Trophoblast cell (in vitro differentiated cells and primary cell): Measurements from ENCODE around the gene METAP2.

Experiments
- DNase-seq, 2 donors: peaks; one replicate each; pipeline ENCODE4 v3.0.0-alpha.2; 2016
- H2AFZ ChIP-seq: 2 replicates; pipeline ENCODE4 v1.6.1; 2013; ENCODE audit warnings: low read length, moderate library complexity, mild to moderate bottlenecking; ENCODE audit not compliant: insufficient read depth, poor library complexity
- H2AK5ac ChIP-seq: 2 replicates; pipeline ENCODE4 v1.6.1; 2013; ENCODE audit warnings: mild to moderate bottlenecking, low read length
- H2BK120ac ChIP-seq: 2 replicates; pipeline ENCODE4 v1.6.1; 2013; ENCODE audit warnings: low read length, mild to moderate bottlenecking, moderate library complexity; ENCODE audit not compliant: insufficient read depth, poor library complexity
- H2BK12ac ChIP-seq: 2 replicates; pipeline ENCODE4 v1.6.1; 2013; ENCODE audit warnings: mild to moderate bottlenecking, low read length, moderate library complexity
- H2BK5ac ChIP-seq: 2 replicates; pipeline ENCODE4 v1.6.1; 2013; ENCODE audit warnings: low read length, low read depth, moderate library complexity, mild to moderate bottlenecking; ENCODE audit not compliant: poor library complexity
- H3K14ac ChIP-seq: 2 replicates; pipeline ENCODE4 v1.6.1; 2013; ENCODE audit warnings: mild to moderate bottlenecking, low read length
- H3K18ac ChIP-seq: 2 replicates; pipeline ENCODE4 v1.6.1; 2013; ENCODE audit warnings: mild to moderate bottlenecking, low read length
- H3K23ac ChIP-seq: 2 replicates; pipeline ENCODE4 v1.6.1; 2013; ENCODE audit warnings: low read length
- H3K27ac ChIP-seq: 2 replicates; pipeline ENCODE4 v1.5.1; 2013; ENCODE audit warnings: low read depth, mild to moderate bottlenecking, inconsistent platforms, low read length, moderate library complexity
- H3K27me3 ChIP-seq: 2 replicates; pipeline ENCODE4 v1.6.1; 2013; ENCODE audit warnings: inconsistent platforms, mild to moderate bottlenecking, low read length, moderate library complexity; ENCODE audit not compliant: insufficient read depth
- H3K36me3 ChIP-seq, 2 experiments: 1 replicate in 1 of 2; 2 replicates in 1 of 2; pipeline ENCODE4 v1.6.1; 2013; ENCODE audit warnings: low read length in 2 of 2, mild to moderate bottlenecking in 2 of 2, moderate library complexity in 1 of 2; ENCODE audit not compliant: insufficient read depth in 2 of 2, control insufficient read depth in 1 of 2
- H3K4ac ChIP-seq: 2 replicates; pipeline ENCODE4 v1.6.1; 2013; ENCODE audit warnings: low read depth, mild to moderate bottlenecking, low read length, moderate library complexity
- H3K4me1 ChIP-seq, 2 experiments: 1 replicate in 1 of 2; 2 replicates in 1 of 2; pipeline ENCODE4 v1.6.1; 2013; ENCODE audit warnings: low read length in 2 of 2, mild to moderate bottlenecking in 2 of 2, moderate library complexity in 1 of 2; ENCODE audit not compliant: insufficient read depth in 2 of 2, control insufficient read depth in 1 of 2
- H3K4me2 ChIP-seq: 2 replicates; pipeline ENCODE4 v1.6.1; 2013; ENCODE audit warnings: inconsistent platforms, mild to moderate bottlenecking, low read length, moderate library complexity
- H3K4me3 ChIP-seq: 2 replicates; pipeline ENCODE4 v1.5.1; 2013; ENCODE audit warnings: mild to moderate bottlenecking, low read depth, low read length, inconsistent platforms
- H3K79me1 ChIP-seq: one replicate; pipeline ENCODE4 v1.6.1; 2013; ENCODE audit warnings: low read length
- H3K79me2 ChIP-seq: 2 replicates; pipeline ENCODE4 v1.6.1; 2013; ENCODE audit warnings: low read length, mild to moderate bottlenecking; ENCODE audit not compliant: control insufficient read depth, insufficient read depth, poor library complexity
- H3K9ac ChIP-seq: 2 replicates; pipeline ENCODE4 v1.6.1; 2013; ENCODE audit warnings: mild to moderate bottlenecking, low read length
- H3K9me3 ChIP-seq: 2 replicates; pipeline ENCODE4 v1.6.1; 2013; ENCODE audit warnings: low read depth, mild to moderate bottlenecking, control low read depth, inconsistent platforms, low read length; ENCODE audit not compliant: insufficient read depth
- H4K12ac ChIP-seq: 2 replicates; pipeline ENCODE4 v1.6.1; 2013; ENCODE audit warnings: low read depth, mild to moderate bottlenecking, low read length, moderate library complexity
- H4K8ac ChIP-seq: 2 replicates; pipeline ENCODE4 v1.6.1; 2013; ENCODE audit warnings: low read depth, mild to moderate bottlenecking, low read length, moderate library complexity
- H4K91ac ChIP-seq: one replicate; pipeline ENCODE4 v1.6.1; 2013; ENCODE audit warnings: low read depth, mild to moderate bottlenecking, low read length, moderate library complexity
- WGBS: extraction: QIAGEN DNeasy Blood & Tissue Kit; methylation state at CpG from one replicate; pipeline ENCODE4 v1.1.7; 2013; ENCODE audit warnings: missing lambda C conversion rate; ENCODE audit not compliant: insufficient read length, insufficient coverage; ENCODE audit errors: extremely low coverage; 5-methylcytosine and 5-hydroxymethylcytosine counted together

METAP2 gene

GRCh38 chr12:95494888-95495287 lies 20.9 kb downstream of the METAP2 start:
- H3K27me3 ChIP-seq = no peaks in the 10 kb centered on the region
- no CpG with 5 or more reads among the region's 2 CpGs for WGBS
- H3K4me2 ChIP-seq = no peak overlapping the region
- H3K4me1 ChIP-seq = no peaks in the 10 kb centered on the region
- DNase-seq = no peak
- H3K27ac ChIP-seq = no peak overlapping the region
- no peak overlapping the region for H4K91ac ChIP-seq
- no peak overlapping the region for H3K9ac ChIP-seq
- H3K4me3 ChIP-seq = no peak overlapping the region
- H3K23ac ChIP-seq = no peak overlapping the region
- no peak overlapping the region for H3K14ac ChIP-seq
- H3K36me3 ChIP-seq = peaks cover 14 to 15% of the 10 kb centered on the region in 2 experiments
- no peak overlapping the region for H3K4ac ChIP-seq
- no peak overlapping the region for H4K8ac ChIP-seq
- H2BK5ac ChIP-seq = no peak overlapping the region
- H2AFZ ChIP-seq = no peak overlapping the region
- H3K18ac ChIP-seq = no peak overlapping the region
- no peak overlapping the region for H2BK12ac ChIP-seq
- H3K79me1 ChIP-seq = no peaks in the 10 kb centered on the region
- no peak overlapping the region for H2AK5ac ChIP-seq
- no peak overlapping the region for H4K12ac ChIP-seq
- H3K79me2 ChIP-seq = no peaks in the 10 kb centered on the region
- H3K9me3 ChIP-seq = no peaks in the 10 kb centered on the region
- H2BK120ac ChIP-seq = no peak overlapping the region

- no peak overlapping the region for H4K91ac ChIP-seq
- H3K4me3 ChIP-seq = no peak overlapping the region
- no peaks in the 10 kb centered on the region for H3K9me3 ChIP-seq
- no peak overlapping the region for H3K27ac ChIP-seq
- no peak overlapping the region for H3K4ac ChIP-seq
- H3K36me3 ChIP-seq = peaks cover 14 to 15% of the 10 kb centered on the region in 2 experiments
- H3K4me2 ChIP-seq = no peak overlapping the region
- no peak overlapping the region for H2BK12ac ChIP-seq
- H4K12ac ChIP-seq = no peak overlapping the region
- H3K79me1 ChIP-seq = no peaks in the 10 kb centered on the region
- H3K4me1 ChIP-seq = no peaks in the 10 kb centered on the region
- no peak for DNase-seq
- H2BK5ac ChIP-seq = no peak overlapping the region
- no peak overlapping the region for H3K23ac ChIP-seq
- no peak overlapping the region for H2BK120ac ChIP-seq
- WGBS = no CpG with 5 or more reads among the region's 1 CpG
- H3K79me2 ChIP-seq = no peaks in the 10 kb centered on the region
- H2AFZ ChIP-seq = no peak overlapping the region
- H4K8ac ChIP-seq = no peak overlapping the region
- no peak overlapping the region for H3K14ac ChIP-seq
- no peak overlapping the region for H3K18ac ChIP-seq
- no peak overlapping the region for H2AK5ac ChIP-seq
- H3K9ac ChIP-seq = no peak overlapping the region
- no peaks in the 10 kb centered on the region for H3K27me3 ChIP-seq
Measured at GRCh38 chr12:95495433-95495832, 21.5 kb downstream of the METAP2 start.

- Histone ChIP-seq H3K18ac (no peak overlapping the region), H3K79me1 (no peaks in the 10 kb centered on the region), H3K4me3 (no peak overlapping the region), H4K12ac (no peak overlapping the region), H2AK5ac (no peak overlapping the region), H3K4me2 (no peak overlapping the region), H3K9me3 (no peaks in the 10 kb centered on the region), H2BK120ac (no peak overlapping the region), H2AFZ (no peak overlapping the region), H3K4me1 (no peaks in the 10 kb centered on the region), H3K23ac (no peak overlapping the region), H3K14ac (no peak overlapping the region), H3K79me2 (no peaks in the 10 kb centered on the region), H4K8ac (no peak overlapping the region), H4K91ac (no peak overlapping the region), H3K9ac (no peak overlapping the region), H3K4ac (no peak overlapping the region), H2BK5ac (no peak overlapping the region), H3K27ac (no peak overlapping the region), H3K36me3 (peaks cover 16 to 17% of the 10 kb centered on the region in 2 experiments), H2BK12ac (no peak overlapping the region), H3K27me3 (no peaks in the 10 kb centered on the region)
- DNase-seq = no peak
- no CpG with 5 or more reads among the region's 4 CpGs for WGBS
Measured at GRCh38 chr12:95497031-95497430, 23.1 kb downstream of the METAP2 start.

GRCh38 chr12:95498968-95499367 lies 25.0 kb downstream of the METAP2 start:
- H4K8ac ChIP-seq = no peak overlapping the region
- no peak overlapping the region for H2AK5ac ChIP-seq
- H4K12ac ChIP-seq = no peak overlapping the region
- no peaks in the 10 kb centered on the region for H3K27me3 ChIP-seq
- peaks cover 21 to 22% of the 10 kb centered on the region in 2 experiments for H3K36me3 ChIP-seq
- H3K4me3 ChIP-seq = no peak overlapping the region
- no peaks in the 10 kb centered on the region for H3K79me2 ChIP-seq
- H3K79me1 ChIP-seq = no peaks in the 10 kb centered on the region
- H3K4ac ChIP-seq = no peak overlapping the region
- H2BK12ac ChIP-seq = no peak overlapping the region
- no peak overlapping the region for H2BK120ac ChIP-seq
- no peak overlapping the region for H2BK5ac ChIP-seq
- H3K27ac ChIP-seq = no peak overlapping the region
- no peak overlapping the region for H3K18ac ChIP-seq
- H3K23ac ChIP-seq = no peak overlapping the region
- no peak overlapping the region for H2AFZ ChIP-seq
- no peak overlapping the region for H3K9ac ChIP-seq
- no CpG with 5 or more reads among the region's 5 CpGs for WGBS
- no peak for DNase-seq
- H3K9me3 ChIP-seq = no peaks in the 10 kb centered on the region
- no peak overlapping the region for H3K4me2 ChIP-seq
- H3K14ac ChIP-seq = no peak overlapping the region
- H3K4me1 ChIP-seq = no peaks in the 10 kb centered on the region
- H4K91ac ChIP-seq = no peak overlapping the region
